Adrenal gland (tissue), 5 donors: ENCODE results near the gene TRAPPC12.

Source experiments
- CTCF ChIP-seq, 6 experiments: fragments of 450-650 bp in 4 of 6; fragments of 200-600 bp in 2 of 6; sonication (generic) in 1 of 6; IDR thresholded peaks; 1 replicate in 5 of 6; 2 replicates in 1 of 6; pipeline versions ENCODE4 v1.5.1 to v1.8.0; 2016 to 2021; ENCODE audit warnings: antibody characterized with exemption in 6 of 6, mild to moderate bottlenecking in 2 of 6, moderate library complexity in 1 of 6
- POLR2A ChIP-seq, 2 donors: fragments of 450-650 bp; IDR thresholded peaks; one replicate each; pipeline ENCODE4 v1.6.1; 2017; ENCODE audit warnings: antibody characterized with exemption in 2 of 2, mild to moderate bottlenecking in 2 of 2, moderate library complexity in 1 of 2
- donor health status: DM: no; HTN: no; CAD: no.

- TF ChIP-seq POLR2A (IDR thresholded peaks at IDR 0.05) (no peak), CTCF (IDR thresholded peaks at IDR 0.05) (no peak)
These were observed 119.4 kb downstream of the TRAPPC12 start for GRCh38 chr2:3498783-3499394.
